ENCODE measurements around the gene NTRK3.

NTRK3 gene

GRCh38 chr15:88106074-88106473 is 150.5 kb downstream of the NTRK3 start:
- H3K4me3 ChIP-seq (ENCODE audit: low read depth, low read length) = no peak overlapping the region
- TF ChIP-seq CTCF (IDR thresholded peaks at IDR 0.05; ENCODE audit: low read depth, low read length, missing control alignments) = no peak
- no peak for DNase-seq (ENCODE audit: low read depth)
- in situ Hi-C loops (cut with HindIII; ENCODE audit: low sequenced_read_pairs) = no loop called here

DNA sequence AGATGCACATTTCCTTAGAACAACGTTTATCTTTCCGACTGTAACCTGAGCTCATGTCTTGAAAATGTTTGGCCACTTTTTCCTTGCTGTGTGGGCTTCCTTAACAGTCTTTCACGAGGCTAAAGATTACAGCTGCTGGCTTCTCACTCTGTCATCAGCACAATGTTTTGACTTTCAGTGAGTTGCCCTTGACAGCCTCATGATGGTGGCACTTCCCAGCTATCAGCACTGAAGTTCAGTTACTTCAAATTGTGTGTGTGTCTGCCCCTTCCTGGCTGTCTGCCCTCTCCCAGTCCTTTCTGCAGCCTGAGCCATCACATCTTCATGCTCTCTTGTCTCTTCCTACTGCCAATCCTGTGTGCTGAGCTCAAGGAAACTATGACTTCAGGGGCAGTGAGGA is 152.2 kb downstream of the NTRK3 start:
- DNase-seq (ENCODE audit: low read depth) = no peak
- in situ Hi-C loops (cut with HindIII; ENCODE audit: low sequenced_read_pairs) = no loop called here
- no peak for TF ChIP-seq CTCF (IDR thresholded peaks at IDR 0.05; ENCODE audit: low read depth, low read length, missing control alignments)
- no peak overlapping the region for H3K4me3 ChIP-seq (ENCODE audit: low read depth, low read length)

GRCh38 chr15:88100181-88100580 is 156.4 kb downstream of the NTRK3 start:
- in situ Hi-C loops (cut with HindIII; ENCODE audit: low sequenced_read_pairs) = no loop called here
- TF ChIP-seq CTCF (IDR thresholded peaks at IDR 0.05; ENCODE audit: low read depth, low read length, missing control alignments) = no peak
- no peak for DNase-seq (ENCODE audit: low read depth)

GRCh38 chr15:88098361-88098760 is 158.2 kb downstream of the NTRK3 start:
- no peak for TF ChIP-seq CTCF (IDR thresholded peaks at IDR 0.05; ENCODE audit: low read depth, low read length, missing control alignments)
- no peak for DNase-seq (ENCODE audit: low read depth)
- in situ Hi-C loops (cut with HindIII; ENCODE audit: low sequenced_read_pairs) = no loop called here
- H3K4me3 ChIP-seq (ENCODE audit: low read depth, low read length) = no peak overlapping the region

More at GRCh38 chr15:88100181-88100580, 156.4 kb downstream of the NTRK3 start:
- H3K4me3 ChIP-seq (ENCODE audit: low read depth, low read length) = no peak overlapping the region

GRCh38 chr15:88091444-88092016 is 165.0 kb downstream of the NTRK3 start:
- no peak for TF ChIP-seq CTCF (IDR thresholded peaks at IDR 0.05; ENCODE audit: low read depth, low read length, missing control alignments)
- in situ Hi-C loops (cut with HindIII; ENCODE audit: low sequenced_read_pairs) = no loop called here
- no peak for DNase-seq (ENCODE audit: low read depth)
- no peak overlapping the region for H3K4me3 ChIP-seq (ENCODE audit: low read depth, low read length)

DNA sequence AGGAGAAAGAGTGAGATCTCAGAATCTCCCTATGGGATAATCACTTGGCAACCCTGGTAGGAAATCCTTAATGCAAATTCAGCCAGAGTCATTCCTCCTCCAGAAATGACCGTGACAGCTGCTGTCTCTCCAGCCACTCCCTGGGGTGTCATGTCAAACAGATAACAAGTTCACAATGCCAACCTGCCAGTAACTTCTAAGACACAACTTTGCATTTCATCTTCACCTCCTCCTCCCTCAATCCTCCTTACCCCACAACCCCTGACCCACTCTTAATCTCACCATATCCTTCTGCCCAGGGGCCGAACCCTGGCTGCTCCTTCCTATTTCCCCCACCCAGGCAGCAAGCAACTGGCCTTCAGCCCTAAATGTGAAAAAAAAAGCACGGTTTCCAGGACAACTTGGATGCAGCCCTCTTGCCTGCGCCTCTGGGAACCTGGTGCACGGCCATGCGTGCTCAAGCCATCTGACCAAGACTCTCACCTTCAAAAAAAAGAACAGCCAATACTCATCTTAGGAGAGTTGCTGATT is 166.0 kb downstream of the NTRK3 start:
- no peak for TF ChIP-seq CTCF (IDR thresholded peaks at IDR 0.05; ENCODE audit: low read depth, low read length, missing control alignments)
- in situ Hi-C loops (cut with HindIII; ENCODE audit: low sequenced_read_pairs) = no loop called here
- H3K4me3 ChIP-seq (ENCODE audit: low read depth, low read length) = no peak overlapping the region
- DNase-seq (ENCODE audit: low read depth) = no peak
